ENCODE measurements around the gene RNF212B. TPM values are rescaled to one million over a fixed set of nuclear protein-coding genes. Genes with fewer than 3 reads are reported as not detected.
A peak's percentile ranks its signal among the peaks of the same experiment; 100 is the strongest.
"Not testable (repeated sequence)": the region's sequence is repeated elsewhere in the genome, so short reads cannot be mapped to it uniquely, and the experiment has no call there.

RNF212B gene
- total RNA-seq, 2 experiments from 2014 or later, result not detected

DNA sequence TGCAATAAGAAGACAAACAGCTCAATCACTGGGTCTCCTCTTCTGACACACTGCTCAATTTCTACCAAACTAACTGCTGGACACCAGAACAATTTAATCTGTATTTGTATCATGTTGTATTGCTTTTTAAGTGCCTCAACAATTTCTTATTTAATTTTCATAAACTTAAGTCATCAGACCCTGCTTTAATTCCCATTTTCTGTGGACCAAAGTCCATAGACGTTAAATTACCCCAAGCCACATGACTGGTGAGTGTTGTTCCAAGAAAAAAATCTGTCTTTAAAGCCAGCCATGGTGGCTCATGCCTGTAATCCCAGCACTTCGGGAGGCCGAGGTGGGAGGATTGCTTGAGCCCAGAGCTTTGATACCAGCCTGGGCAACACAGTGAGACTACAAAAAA lies 39.5 kb downstream of the RNF212B start:
- Mint-ChIP-seq H3K27me3 (no peaks in the 10 kb centered on the region), H3K27ac (no peak overlapping the region), H3K4me1 (ENCODE audit: low read depth) (peaks cover 9% of the 10 kb centered on the region), H3K36me3 (ENCODE audit: low read depth) (peaks cover 16% of the 10 kb centered on the region), H3K4me3 (no peak overlapping the region), H3K9me3 (no peaks in the 10 kb centered on the region)
- ATAC-seq (no peak), DNase-seq (no peak)
- ChIA-PET CTCF (interaction anchor here (1.5 kb wide), 2 partner anchors 17 to 18 kb away, joined by 4 to 5 read pairs; no protein-coding TSS in a partner anchor), POLR2A (interaction anchor here (1.1 to 1.5 kb wide), 2 partner anchors 8 to 45 kb away, joined by 4 to 6 read pairs; partner anchors contain the start of gene PABPN1)
- intact Hi-C loops (cut with micrococcal nuclease), result no loop called here
- TF ChIP-seq, protein P1, sequence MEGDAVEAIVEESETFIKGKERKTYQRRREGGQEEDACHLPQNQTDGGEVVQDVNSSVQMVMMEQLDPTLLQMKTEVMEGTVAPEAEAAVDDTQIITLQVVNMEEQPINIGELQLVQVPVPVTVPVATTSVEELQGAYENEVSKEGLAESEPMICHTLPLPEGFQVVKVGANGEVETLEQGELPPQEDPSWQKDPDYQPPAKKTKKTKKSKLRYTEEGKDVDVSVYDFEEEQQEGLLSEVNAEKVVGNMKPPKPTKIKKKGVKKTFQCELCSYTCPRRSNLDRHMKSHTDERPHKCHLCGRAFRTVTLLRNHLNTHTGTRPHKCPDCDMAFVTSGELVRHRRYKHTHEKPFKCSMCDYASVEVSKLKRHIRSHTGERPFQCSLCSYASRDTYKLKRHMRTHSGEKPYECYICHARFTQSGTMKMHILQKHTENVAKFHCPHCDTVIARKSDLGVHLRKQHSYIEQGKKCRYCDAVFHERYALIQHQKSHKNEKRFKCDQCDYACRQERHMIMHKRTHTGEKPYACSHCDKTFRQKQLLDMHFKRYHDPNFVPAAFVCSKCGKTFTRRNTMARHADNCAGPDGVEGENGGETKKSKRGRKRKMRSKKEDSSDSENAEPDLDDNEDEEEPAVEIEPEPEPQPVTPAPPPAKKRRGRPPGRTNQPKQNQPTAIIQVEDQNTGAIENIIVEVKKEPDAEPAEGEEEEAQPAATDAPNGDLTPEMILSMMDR (IDR thresholded peaks at IDR 0.05), result no peak

DNA sequence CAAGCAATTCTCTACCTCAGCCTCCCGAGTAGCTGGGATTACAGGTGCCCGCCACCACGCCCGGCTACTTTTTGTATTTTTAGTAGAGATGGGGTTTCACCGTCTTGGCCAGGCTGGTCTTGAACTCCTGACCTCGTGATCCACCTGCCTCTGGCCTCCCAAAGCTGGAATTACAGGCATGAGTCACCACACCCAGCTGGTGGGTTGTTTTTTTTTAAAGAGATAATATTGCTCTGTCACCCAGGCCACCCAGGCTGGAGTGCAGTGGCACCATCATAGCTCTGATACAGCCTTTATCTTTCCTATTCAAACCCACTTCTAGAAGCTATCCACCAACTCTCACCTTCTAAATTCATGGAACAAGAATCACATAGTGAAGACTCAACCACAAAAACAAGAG lies 40.2 kb downstream of the RNF212B start:
- intact Hi-C loops (cut with micrococcal nuclease); DNase-seq; H3K27me3 Mint-ChIP-seq; H3K27ac Mint-ChIP-seq; ATAC-seq; H3K9me3 Mint-ChIP-seq; H3K4me3 Mint-ChIP-seq: not testable (repeated sequence)
- Mint-ChIP-seq H3K36me3 (ENCODE audit: low read depth) (peaks cover 16% of the 10 kb centered on the region), H3K4me1 (ENCODE audit: low read depth) (peaks cover 12% of the 10 kb centered on the region)
- CTCF ChIA-PET, result interaction anchor here (1.5 kb wide), 1 partner anchor 17 kb away, joined by 4 read pairs; no protein-coding TSS in a partner anchor
- POLR2A ChIA-PET, result interaction anchor here (1.5 kb wide), 1 partner anchor 44 kb away, joined by 6 read pairs; the partner anchor contains the start of gene PABPN1

DNA sequence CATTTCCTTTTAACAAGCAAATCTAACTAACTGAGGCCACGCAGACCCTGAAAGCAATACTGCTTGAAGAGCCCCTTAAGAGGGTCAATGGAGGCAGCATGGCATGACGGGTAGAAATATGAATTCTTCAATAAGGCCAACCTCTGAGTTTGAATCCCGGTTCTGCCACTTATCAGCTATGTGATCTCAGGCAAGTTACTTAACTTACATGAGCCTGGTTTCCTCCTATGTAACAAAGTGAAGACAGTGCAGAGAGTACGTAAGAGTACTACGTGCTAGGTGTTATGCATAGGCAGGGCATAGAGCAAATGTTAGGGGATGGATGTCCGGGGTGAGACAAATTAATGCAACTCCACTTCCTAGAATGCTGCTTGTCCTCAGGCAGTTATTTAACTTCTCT lies 43.5 kb downstream of the RNF212B start:
- ChIA-PET CTCF (interaction anchor here (1.4 to 1.6 kb wide), 2 partner anchors 12 to 20 kb away, joined by 3 read pairs; no protein-coding TSS in a partner anchor), POLR2A (no interaction called here)
- Mint-ChIP-seq H3K4me1 (ENCODE audit: low read depth) (peaks cover 25% of the 10 kb centered on the region), H3K27ac (no peak overlapping the region), H3K27me3 (no peaks in the 10 kb centered on the region), H3K9me3 (no peaks in the 10 kb centered on the region), H3K36me3 (ENCODE audit: low read depth) (peaks cover 13% of the 10 kb centered on the region), H3K4me3 (no peak overlapping the region)
- DNase-seq (no peak), ATAC-seq (no peak)
- TF ChIP-seq, protein P1 (IDR thresholded peaks at IDR 0.05), result no peak
- intact Hi-C loops (cut with micrococcal nuclease), result no loop called here

DNA sequence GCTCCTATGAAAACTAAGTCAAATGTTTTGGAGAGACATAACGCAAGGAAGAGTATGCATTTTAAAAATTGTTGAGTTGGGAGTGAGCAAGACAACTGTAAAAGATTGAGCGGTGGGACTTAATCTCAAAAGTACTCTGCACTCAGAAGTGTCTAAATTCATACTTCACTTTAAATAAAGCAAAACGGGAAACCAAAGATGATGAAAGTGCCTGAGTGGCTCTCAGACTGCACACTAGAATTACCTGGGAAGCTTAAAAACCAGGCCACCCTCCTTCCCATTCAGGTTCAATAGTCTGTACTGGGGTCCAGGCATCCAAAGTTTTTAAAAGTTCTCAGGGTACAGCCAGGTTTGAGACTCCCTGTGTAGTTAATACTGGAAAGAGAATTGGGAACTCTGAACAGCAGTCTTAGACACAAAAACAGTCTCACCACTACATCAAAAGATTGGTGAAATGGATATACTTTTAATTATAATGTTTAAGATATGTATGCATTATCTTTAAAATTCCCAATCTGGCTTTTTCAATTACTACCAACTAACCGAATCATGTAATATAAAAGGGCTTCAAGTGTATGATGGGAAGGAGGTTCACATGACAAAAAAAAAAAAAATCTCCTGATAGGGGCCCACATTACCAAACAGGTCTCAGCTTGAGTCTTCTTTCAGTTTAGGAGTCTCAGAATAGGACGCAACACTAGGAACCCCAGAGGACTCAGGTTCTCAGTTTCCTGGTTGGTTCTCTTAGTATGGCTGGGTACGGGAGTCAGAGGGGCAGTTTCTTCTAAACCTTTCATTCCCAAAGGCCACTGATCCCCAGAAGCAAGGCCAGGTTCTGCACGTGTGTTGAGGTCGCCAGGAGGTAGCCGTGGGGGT lies 47.2 kb downstream of the RNF212B start:
- DNase-seq (peak; percentile 23), ATAC-seq (no peak)
- Mint-ChIP-seq H3K4me3 (peak overlapping the region; percentile 95), H3K27me3 (no peaks in the 10 kb centered on the region), H3K9me3 (no peaks in the 10 kb centered on the region), H3K36me3 (ENCODE audit: low read depth) (peaks cover 11% of the 10 kb centered on the region), H3K27ac (peak overlapping the region; percentile 93), H3K4me1 (ENCODE audit: low read depth) (peaks cover 27% of the 10 kb centered on the region)
- CTCF ChIA-PET, result interaction anchor here (2.1 kb wide), 1 partner anchor 36 kb away, joined by 12 read pairs; the partner anchor contains the start of gene PABPN1
- TF ChIP-seq, protein P1 (IDR thresholded peaks at IDR 0.05), result no peak
- intact Hi-C loops (cut with micrococcal nuclease), result loop anchor here (5.0 kb wide), 1 partner anchor 37 kb away; the partner anchor contains the start of gene PABPN1
- POLR2A ChIA-PET, result interaction anchor here (0.9 to 3.7 kb wide), 4 partner anchors 8 to 36 kb away, joined by 3 to 32 read pairs (median 8); partner anchors contain the start of genes PABPN1 and PPP1R3E

DNA sequence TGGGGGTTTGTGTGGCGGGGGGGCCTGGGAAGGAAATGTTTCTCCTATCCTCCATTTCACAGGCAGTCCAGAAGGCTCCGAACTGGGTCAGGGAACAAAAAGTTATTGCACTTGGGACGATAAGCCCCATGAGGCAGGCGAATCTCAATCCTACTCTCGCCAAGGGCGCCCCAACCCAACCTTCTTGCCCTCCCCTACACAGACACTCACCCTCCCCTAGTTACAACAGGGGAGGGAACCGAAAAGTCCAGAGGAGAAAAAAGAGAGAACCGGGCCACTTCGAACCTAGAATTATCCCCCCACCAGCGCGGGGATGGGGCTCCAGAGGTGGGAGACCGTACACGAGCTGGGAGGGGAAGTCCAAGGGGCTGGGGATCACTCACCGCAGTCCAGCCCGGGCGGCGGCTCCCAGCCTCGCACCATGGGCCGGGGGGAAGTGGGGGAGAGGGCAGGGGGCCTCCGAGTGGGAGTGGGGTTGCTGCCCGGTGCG lies 47.8 kb downstream of the RNF212B start:
- H3K27me3 Mint-ChIP-seq, result no peaks in the 10 kb centered on the region
- peaks cover 11% of the 10 kb centered on the region for H3K36me3 Mint-ChIP-seq (ENCODE audit: low read depth)
- POLR2A ChIA-PET, result interaction anchor here (1.0 to 3.7 kb wide), 4 partner anchors 12 to 49 kb away, joined by 3 to 32 read pairs (median 8); partner anchors contain the start of genes PABPN1 and PPP1R3E
- intact Hi-C loops (cut with micrococcal nuclease), result loop anchor here (5.0 kb wide), 1 partner anchor 37 kb away; the partner anchor contains the start of gene PABPN1
- H3K9me3 Mint-ChIP-seq, result no peaks in the 10 kb centered on the region
- DNase-seq, result no peak
- peak overlapping the region; percentile 95 for H3K4me3 Mint-ChIP-seq
- CTCF ChIA-PET, result interaction anchor here (1.1 to 2.6 kb wide), 6 partner anchors 11 to 165 kb away, joined by 3 to 18 read pairs (median 10); partner anchors contain the start of gene PABPN1
- peaks cover 27% of the 10 kb centered on the region for H3K4me1 Mint-ChIP-seq (ENCODE audit: low read depth)
- ATAC-seq, result peak; percentile 19
- TF ChIP-seq, protein P1 (IDR thresholded peaks at IDR 0.05), result no peak
- peak overlapping the region; percentile 93 for H3K27ac Mint-ChIP-seq
